ENCODE measurements around the gene PLIN3. TPM values are rescaled to one million over a fixed set of nuclear protein-coding genes. Genes with fewer than 3 reads are reported as not detected.

The PLIN3 gene
- total RNA-seq, 1 donor from 2014 or later: 93.8 TPM

DNA sequence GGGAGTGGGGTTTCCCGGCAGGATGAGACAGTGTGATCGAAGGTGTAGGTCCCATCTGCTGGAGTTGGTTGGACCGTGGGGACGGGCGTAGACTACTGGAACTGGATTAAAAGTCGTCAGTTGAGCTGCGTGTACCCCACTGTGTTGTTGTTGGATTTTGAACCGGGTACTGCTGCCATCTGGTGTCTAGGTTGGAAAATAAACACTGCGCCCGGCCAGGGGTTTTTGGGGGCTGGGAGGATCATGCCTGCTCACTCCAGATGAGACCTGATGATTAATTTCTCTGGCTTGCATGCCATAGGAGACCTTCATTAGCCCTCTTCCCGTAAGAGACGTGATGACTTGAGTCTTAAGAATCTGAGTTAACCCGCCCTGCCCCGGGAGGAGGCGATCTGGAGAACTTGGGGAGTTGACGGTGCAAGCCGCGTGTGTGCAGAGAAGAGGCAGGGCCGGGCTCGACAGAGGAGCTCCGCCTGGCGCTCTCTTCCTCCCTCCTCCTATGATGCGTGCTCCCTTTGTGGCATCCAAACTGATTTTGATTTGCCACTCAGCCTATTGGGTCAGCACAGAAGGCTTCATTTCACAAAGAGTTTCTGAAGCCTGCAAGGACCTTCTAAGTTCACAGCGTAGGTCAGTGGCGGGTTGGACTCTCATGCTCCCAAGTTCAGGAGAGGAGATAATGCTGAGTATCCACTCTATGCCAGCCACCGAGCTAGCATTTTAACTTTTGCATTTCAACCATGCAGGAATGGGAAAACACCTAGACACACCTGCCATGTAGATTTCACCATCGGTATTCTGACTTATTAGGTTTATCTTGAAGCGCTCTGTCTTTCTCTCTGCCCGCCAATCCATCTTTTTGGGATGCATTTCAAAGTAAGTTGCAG is 44.6 kb upstream of the PLIN3 start:
- H3K4me1 ChIP-seq: peaks cover 52% of the 10 kb centered on the region
- peak overlapping the region; percentile 65 for H3K27ac ChIP-seq
- intact Hi-C loops (cut with DNase I): loop anchor here (5.0 kb wide), 2 partner anchors 45 to 100 kb away; partner anchors contain the start of gene PLIN3
- peak overlapping the region; percentile 58 to 76 for H3K4me3 ChIP-seq
- no peaks in the 10 kb centered on the region for H3K36me3 ChIP-seq
- H3K9me3 ChIP-seq: no peaks in the 10 kb centered on the region
- no peak for DNase-seq (ENCODE audit: extremely low spot score in 2 of 2)
- H3K27me3 ChIP-seq: no peaks in the 10 kb centered on the region
- TF ChIP-seq, protein P1, sequence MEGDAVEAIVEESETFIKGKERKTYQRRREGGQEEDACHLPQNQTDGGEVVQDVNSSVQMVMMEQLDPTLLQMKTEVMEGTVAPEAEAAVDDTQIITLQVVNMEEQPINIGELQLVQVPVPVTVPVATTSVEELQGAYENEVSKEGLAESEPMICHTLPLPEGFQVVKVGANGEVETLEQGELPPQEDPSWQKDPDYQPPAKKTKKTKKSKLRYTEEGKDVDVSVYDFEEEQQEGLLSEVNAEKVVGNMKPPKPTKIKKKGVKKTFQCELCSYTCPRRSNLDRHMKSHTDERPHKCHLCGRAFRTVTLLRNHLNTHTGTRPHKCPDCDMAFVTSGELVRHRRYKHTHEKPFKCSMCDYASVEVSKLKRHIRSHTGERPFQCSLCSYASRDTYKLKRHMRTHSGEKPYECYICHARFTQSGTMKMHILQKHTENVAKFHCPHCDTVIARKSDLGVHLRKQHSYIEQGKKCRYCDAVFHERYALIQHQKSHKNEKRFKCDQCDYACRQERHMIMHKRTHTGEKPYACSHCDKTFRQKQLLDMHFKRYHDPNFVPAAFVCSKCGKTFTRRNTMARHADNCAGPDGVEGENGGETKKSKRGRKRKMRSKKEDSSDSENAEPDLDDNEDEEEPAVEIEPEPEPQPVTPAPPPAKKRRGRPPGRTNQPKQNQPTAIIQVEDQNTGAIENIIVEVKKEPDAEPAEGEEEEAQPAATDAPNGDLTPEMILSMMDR (IDR thresholded peaks at IDR 0.05): peak; percentile 27 to 67 (median 46)
- TF ChIP-seq POLR2A (IDR thresholded peaks at IDR 0.05) (no peak), POLR2AphosphoS5 (IDR thresholded peaks at IDR 0.05; ENCODE audit: insufficient read depth in 1 of 2, low read depth in 1 of 2) (peak; percentile 66 to 73)

DNA sequence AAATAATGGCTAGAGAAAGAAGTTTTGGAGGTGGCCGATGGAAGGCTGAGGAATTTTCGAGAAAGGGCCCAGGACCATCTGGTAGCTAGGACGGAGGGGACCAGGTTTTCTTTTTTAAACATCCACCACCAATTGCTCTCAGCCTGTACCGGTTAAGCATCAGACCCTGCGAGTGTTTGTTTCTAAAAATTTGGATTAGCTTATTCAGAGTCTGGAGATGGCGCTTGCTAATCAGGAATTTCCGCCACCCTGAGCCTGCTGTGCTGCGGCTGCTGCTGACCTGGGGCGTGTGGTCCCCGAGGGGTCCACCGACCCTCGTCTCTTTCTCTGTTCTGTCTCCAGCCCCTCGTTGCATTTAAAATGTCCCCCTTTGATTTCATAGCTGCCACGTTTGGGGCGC is 43.8 kb upstream of the PLIN3 start:
- no peak for DNase-seq (ENCODE audit: extremely low spot score in 2 of 2)
- H3K9me3 ChIP-seq: no peaks in the 10 kb centered on the region
- intact Hi-C loops (cut with DNase I): loop anchor here (5.0 kb wide), 2 partner anchors 44 to 99 kb away; partner anchors contain the start of gene PLIN3
- TF ChIP-seq, protein P1 (IDR thresholded peaks at IDR 0.05): no peak
- TF ChIP-seq POLR2AphosphoS5 (IDR thresholded peaks at IDR 0.05; ENCODE audit: insufficient read depth in 1 of 2, low read depth in 1 of 2): no peak
- TF ChIP-seq POLR2A (IDR thresholded peaks at IDR 0.05): no peak
- peak overlapping the region; percentile 65 for H3K27ac ChIP-seq
- no peaks in the 10 kb centered on the region for H3K27me3 ChIP-seq
- H3K4me3 ChIP-seq: peak overlapping the region; percentile 58 to 76
- H3K4me1 ChIP-seq: peaks cover 52% of the 10 kb centered on the region
- H3K36me3 ChIP-seq: no peaks in the 10 kb centered on the region

GRCh38 chr19:4910594-4911281 is 43.3 kb upstream of the PLIN3 start:
- H3K4me1 ChIP-seq: peaks cover 49% of the 10 kb centered on the region
- H3K9me3 ChIP-seq: no peaks in the 10 kb centered on the region
- no peak for DNase-seq (ENCODE audit: extremely low spot score in 2 of 2)
- H3K4me3 ChIP-seq: peak overlapping the region; percentile 58 to 76
- TF ChIP-seq, protein P1 (IDR thresholded peaks at IDR 0.05): no peak
- no peak for TF ChIP-seq POLR2A (IDR thresholded peaks at IDR 0.05)
- TF ChIP-seq POLR2AphosphoS5 (IDR thresholded peaks at IDR 0.05; ENCODE audit: insufficient read depth in 1 of 2, low read depth in 1 of 2): no peak
- H3K27ac ChIP-seq: peak overlapping the region; percentile 65
- H3K36me3 ChIP-seq: no peaks in the 10 kb centered on the region
- intact Hi-C loops (cut with DNase I): loop anchor here (5.0 kb wide), 2 partner anchors 43 to 98 kb away; partner anchors contain the start of gene PLIN3
- no peaks in the 10 kb centered on the region for H3K27me3 ChIP-seq

- no peaks in the 10 kb centered on the region for H3K36me3 ChIP-seq
- DNase-seq (ENCODE audit: extremely low spot score in 2 of 2): no peak
- H3K27ac ChIP-seq: no peak overlapping the region
- H3K9me3 ChIP-seq: no peaks in the 10 kb centered on the region
- no peak for TF ChIP-seq POLR2A (IDR thresholded peaks at IDR 0.05)
- no peak for TF ChIP-seq POLR2AphosphoS5 (IDR thresholded peaks at IDR 0.05; ENCODE audit: insufficient read depth in 1 of 2, low read depth in 1 of 2)
- TF ChIP-seq, protein P1 (IDR thresholded peaks at IDR 0.05): no peak
- peak overlapping the region; percentile 58 to 76 for H3K4me3 ChIP-seq
- intact Hi-C loops (cut with DNase I): loop anchor here (5.0 kb wide), 2 partner anchors 43 to 98 kb away; partner anchors contain the start of gene PLIN3
- H3K4me1 ChIP-seq: peaks cover 42% of the 10 kb centered on the region
- H3K27me3 ChIP-seq: no peaks in the 10 kb centered on the region
Measured at GRCh38 chr19:4909897-4910593, 42.6 kb upstream of the PLIN3 start.
